HepG2 (cell line): ENCODE data around the gene ZBP1. TPM values are rescaled to one million over a fixed set of nuclear protein-coding genes. Genes with fewer than 3 reads are reported as not detected.

Experiments used
- ATAC-seq: fragments of 200-7000 bp; cut with Tn5 transposase; 3 replicates; pipeline ENCODE4 v1.9.1; 2020; ENCODE audit warnings: mild to moderate bottlenecking, moderate library complexity
- BruUV-seq: library from RNA; stranded (reverse); fragments of 400-500 nt; replicated peaks from 2 replicates; lab custom pipeline; 2021; lab: Mats Ljungman, UMichigan
- CTCF ChIA-PET: fragments of 300-600 bp; formaldehyde crosslinking; extraction: SDS; loops from one replicate; lab custom pipeline; 2021; ENCODE audit warnings: low total read pairs, inconsistent platforms, low intra/inter-chr PET ratio; lab: Yijun Ruan, JAX
- POLR2A ChIA-PET: fragments of 350-600 bp; sonication (Branson Sonifier 250); formaldehyde crosslinking; loops from one replicate; lab custom pipeline; 2020; ENCODE audit warnings: antibody characterized with exemption, inconsistent platforms; lab: Yijun Ruan, JAX
- DNase-seq: peaks from one replicate; pipeline ENCODE4 v3.0.0-alpha.2; 2015; ENCODE audit warnings: low spot score
- FAIRE-seq: peaks from 3 replicates; lab custom pipeline; 2011; peaks lifted over from hg19 to GRCh38; lab: Jason Lieb, UNC
- H2AFZ ChIP-seq: one replicate; pipeline ENCODE4 v1.6.1; 2011; ENCODE audit warnings: low read length, inconsistent platforms
- H3K27ac ChIP-seq: fragments of 300-600 bp; 3 replicates; pipeline ENCODE4 v1.8.0; 2011; ENCODE audit warnings: mixed run types, mild to moderate bottlenecking, mixed read lengths, low read length, inconsistent platforms; ENCODE audit not compliant: insufficient read depth; ENCODE audit errors: extremely low read length
- H3K27me3 ChIP-seq, 2 experiments: fragments of 200-600 bp in 1 of 2; 2 replicates in 1 of 2; 3 replicates in 1 of 2; pipeline versions ENCODE4 v1.6.0 to v1.8.0; 2011; ENCODE audit warnings: low read length in 2 of 2, mild to moderate bottlenecking in 2 of 2, moderate library complexity in 2 of 2, inconsistent platforms in 1 of 2; ENCODE audit not compliant: insufficient read depth in 2 of 2, control insufficient read depth in 1 of 2
- H3K36me3 ChIP-seq, 2 experiments: fragments of 200-600 bp in 1 of 2; replicated peaks in 1 of 2; 2 replicates in 1 of 2; 3 replicates in 1 of 2; pipeline versions ENCODE4 v1.5.1 to v1.8.0; 2011; ENCODE audit warnings: low read length in 2 of 2, inconsistent platforms in 1 of 2; ENCODE audit not compliant: insufficient read depth in 2 of 2, control insufficient read depth in 1 of 2
- H3K4me1 ChIP-seq: 2 replicates; pipeline ENCODE4 v1.5.1; 2012; ENCODE audit warnings: low read length, inconsistent platforms; ENCODE audit not compliant: insufficient read depth
- H3K4me2 ChIP-seq: 2 replicates; pipeline ENCODE4 v1.6.0; 2011; ENCODE audit warnings: low read depth, low read length, inconsistent platforms
- H3K4me3 ChIP-seq, 3 experiments: fragments of 200-600 bp in 1 of 3; sonication (generic), shearing (Covaris generic) in 1 of 3; replicated peaks in 1 of 3; 2 replicates each; pipeline ENCODE4 v1.5.1; 2011 to 2016; ENCODE audit warnings: low read length in 3 of 3, inconsistent platforms in 2 of 3, low read depth in 2 of 3, mild to moderate bottlenecking in 2 of 3, control low read depth in 1 of 3, mixed read lengths in 1 of 3; ENCODE audit not compliant: insufficient read depth in 1 of 3
- H3K79me2 ChIP-seq: one replicate; pipeline ENCODE4 v1.6.1; 2011; ENCODE audit warnings: low read length, inconsistent platforms; ENCODE audit not compliant: insufficient read depth
- H3K9ac ChIP-seq: 2 replicates; pipeline ENCODE4 v1.6.0; 2011; ENCODE audit warnings: mild to moderate bottlenecking, low read depth, low read length, inconsistent platforms; ENCODE audit not compliant: insufficient read depth
- H3K9me3 ChIP-seq: 2 replicates; pipeline ENCODE4 v1.5.1; 2012; ENCODE audit warnings: mild to moderate bottlenecking, low read length
- H4K20me1 ChIP-seq: 2 replicates; pipeline ENCODE4 v1.6.0; 2011; ENCODE audit warnings: inconsistent platforms, mild to moderate bottlenecking, low read length, moderate library complexity; ENCODE audit not compliant: insufficient read depth
- CREB1 ChIP-seq, 2 experiments: fragments of 450-650 bp in 1 of 2; IDR thresholded peaks; 2 replicates each; pipeline ENCODE4 v1.6.1; 2016 to 2017; ENCODE audit warnings: control low read depth in 1 of 2, mild to moderate bottlenecking in 1 of 2, missing compliant biosample characterization in 1 of 2, missing genetic modification characterization in 1 of 2
- DNMT3B ChIP-seq: conservative IDR thresholded peaks from 2 replicates; pipeline ENCODE4 v1.6.1; 2016; ENCODE audit warnings: missing biosample characterization, control low read depth
- FOXA1 ChIP-seq, 2 experiments: fragments of 450-650 bp in 1 of 2; sonication (generic) in 1 of 2; formaldehyde crosslinking in 1 of 2; IDR thresholded peaks; 2 replicates each; pipeline versions ENCODE4 v1.4.0 to v1.6.1; 2016 to 2020; ENCODE audit warnings: missing genetic modification reagents in 1 of 2
- HNRNPK ChIP-seq: fragments of 200-400 bp; formaldehyde crosslinking; IDR thresholded peaks from 2 replicates; pipeline ENCODE4 v1.6.1; 2018; ENCODE audit warnings: low read length, low read depth, moderate library complexity, mild to moderate bottlenecking; ENCODE audit not compliant: poor library complexity, severe bottlenecking
- PHB2 ChIP-seq: fragments of 450-650 bp; IDR thresholded peaks from 2 replicates; pipeline ENCODE4 v1.6.1; 2018; ENCODE audit not compliant: partially characterized antibody
- PTBP1 ChIP-seq: fragments of 200-400 bp; formaldehyde crosslinking; IDR thresholded peaks from 2 replicates; pipeline ENCODE4 v1.6.1; 2018; ENCODE audit warnings: low read length, low read depth; ENCODE audit not compliant: poor library complexity, severe bottlenecking
- RXRB ChIP-seq: IDR thresholded peaks from 2 replicates; pipeline ENCODE4 v1.6.1; 2016; ENCODE audit warnings: borderline replicate concordance, missing genetic modification reagents, missing compliant biosample characterization
- SATB2 ChIP-seq: sonication (generic); formaldehyde crosslinking; IDR thresholded peaks from 2 replicates; pipeline ENCODE4 v1.5.0; 2020; ENCODE audit warnings: missing genetic modification reagents
- SMARCE1 ChIP-seq: fragments of 450-650 bp; IDR thresholded peaks from 2 replicates; pipeline ENCODE4 v1.6.1; 2017; ENCODE audit warnings: borderline replicate concordance
- SOX5 ChIP-seq: IDR thresholded peaks from 2 replicates; pipeline ENCODE4 v1.6.1; 2016; ENCODE audit warnings: borderline replicate concordance
- ZBTB1 ChIP-seq: sonication (generic); formaldehyde crosslinking; IDR thresholded peaks from 2 replicates; pipeline ENCODE4 v1.4.0; 2020; ENCODE audit warnings: missing genetic modification reagents, borderline replicate concordance
- ZFP90 ChIP-seq: sonication (generic); formaldehyde crosslinking; IDR thresholded peaks from 2 replicates; pipeline ENCODE4 v1.8.0; 2022; ENCODE audit warnings: missing genetic modification reagents, mild to moderate bottlenecking, inconsistent platforms, borderline replicate concordance
- ZNF256 ChIP-seq: sonication (generic); formaldehyde crosslinking; conservative IDR thresholded peaks from 2 replicates; pipeline ENCODE4 v1.4.0; 2020; ENCODE audit warnings: missing genetic modification reagents
- ZNF777 ChIP-seq: sonication (generic); formaldehyde crosslinking; IDR thresholded peaks from 2 replicates; pipeline ENCODE4 v1.4.0; 2020; ENCODE audit warnings: missing genetic modification reagents
- WGBS: methylation state at CpG from one replicate; pipeline ENCODE4 v1.1.6; 2017; ENCODE audit warnings: low lambda C conversion rate; 5-methylcytosine and 5-hydroxymethylcytosine counted together
- in situ Hi-C: cut with HindIII; loops from 2 replicates; pipeline ENCODE4 v1.10.0; 2017; ENCODE audit warnings: low pct_unique_long_range_greater_than_20kb; ENCODE audit not compliant: extremely low pct_ligation_motif_present
- intact Hi-C: fragments of 100-400 bp; cut with micrococcal nuclease; formaldehyde crosslinking; loops from one replicate; pipeline ENCODE4 v1.10.0; 2022; ENCODE audit not compliant: unreplicated experiment
- polyA plus RNA-seq, 8 experiments: library from polyadenylated mRNA; depleted of rRNA in 3 of 8; stranded (reverse) in 7 of 8; unstranded in 1 of 8; fragments of >200 nt; fragmentation: Illumina TruSeq in 4 of 8; extraction: Trizol in 4 of 8; gene quantifications; 2 replicates each; pipeline versions ENCODE4 v1.2.1 to v1.2.3, GENCODE V29; 2011 to 2016; ENCODE audit warnings: low read depth in 4 of 8, missing spikeins in 1 of 8, mixed read lengths in 1 of 8; ENCODE audit not compliant: insufficient read depth in 1 of 8
- total RNA-seq, 5 experiments: library from RNA; depleted of rRNA; stranded (reverse); fragments of >200 nt; fragmentation: Illumina TruSeq; extraction: Trizol; gene quantifications; 2 replicates each; pipeline ENCODE4 v1.2.3, GENCODE V29; 2016; ENCODE audit warnings: low read depth in 1 of 5
- TF ChIP-seq, protein P1 (sequence below): sonication (generic); formaldehyde crosslinking; IDR thresholded peaks from 2 replicates; pipeline ENCODE4 v1.4.0; 2020; ENCODE audit warnings: mild to moderate bottlenecking, missing genetic modification reagents
- TF ChIP-seq, protein P2 (sequence below): sonication (generic); formaldehyde crosslinking; IDR thresholded peaks from 2 replicates; pipeline ENCODE4 v1.8.1; 2022; ENCODE audit warnings: low read depth, mild to moderate bottlenecking, missing genetic modification reagents

The ZBP1 gene
- total and polyA plus RNA-seq, 2 of the 13 experiments (the other 11 are each of a cell fraction or from before 2014, with no cell fraction given) = not detected

DNA sequence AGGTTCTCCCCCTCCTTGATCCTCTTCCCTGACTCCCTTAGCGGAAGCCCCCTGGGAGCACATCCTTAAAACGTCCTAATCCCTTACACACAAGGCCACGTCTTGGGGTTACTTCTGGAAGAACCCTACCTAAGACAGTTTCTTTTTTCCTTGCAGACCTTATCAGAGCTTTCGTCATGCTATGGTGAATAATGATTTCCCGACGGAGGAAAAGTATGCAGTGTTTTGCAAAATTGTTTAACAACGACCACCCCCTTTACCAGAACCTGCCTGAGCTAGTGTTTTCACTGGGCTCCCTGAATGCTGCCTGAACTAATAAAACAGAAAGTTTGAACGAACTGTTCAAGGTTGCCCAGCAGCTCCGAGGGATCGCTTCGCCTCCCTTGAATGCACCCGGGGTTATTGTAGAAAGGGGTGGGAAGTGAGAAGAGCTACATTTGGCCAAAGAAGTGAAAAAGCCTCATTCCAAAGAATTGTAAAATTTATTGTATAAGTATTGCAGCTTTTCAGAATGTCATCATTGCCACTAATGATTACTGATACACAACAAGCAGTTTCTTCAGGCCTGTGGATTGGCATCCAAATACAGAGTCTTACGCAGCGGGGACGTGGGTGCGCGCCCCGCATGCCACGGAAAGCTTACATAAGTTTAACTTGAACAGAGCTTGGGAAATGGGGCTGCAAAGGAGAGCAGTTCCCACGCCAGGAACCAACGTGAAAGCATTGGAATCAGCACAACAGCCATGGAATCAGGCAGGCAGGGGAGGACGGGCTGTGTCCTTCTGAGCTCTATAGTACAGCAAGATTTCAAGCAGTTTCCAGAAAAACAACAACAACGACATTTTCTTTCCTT is 27.9 kb upstream of the ZBP1 start:
- Histone ChIP-seq H4K20me1 (no peaks in the 10 kb centered on the region), H2AFZ (no peak overlapping the region), H3K4me3 (no peak overlapping the region), H3K79me2 (no peaks in the 10 kb centered on the region), H3K4me1 (no peaks in the 10 kb centered on the region), H3K27me3 (peaks cover 21 to 64% of the 10 kb centered on the region in 2 experiments), H3K27ac (no peak overlapping the region), H3K36me3 (no peaks in the 10 kb centered on the region), H3K9ac (no peak overlapping the region), H3K9me3 (no peaks in the 10 kb centered on the region), H3K4me2 (no peak overlapping the region)
- CTCF ChIA-PET = no interaction called here
- in situ Hi-C loops = no loop called here
- no TSS peak for BruUV-seq
- DNase-seq = no peak
- ATAC-seq = no peak
- FAIRE-seq = no peak
- intact Hi-C loops = no loop called here
- 30% methylated on average over 23 of the region's 23 CpGs for WGBS
- TF ChIP-seq ZNF256 (CRISPR knock-in tag) = no peak
- TF ChIP-seq, protein P1, sequence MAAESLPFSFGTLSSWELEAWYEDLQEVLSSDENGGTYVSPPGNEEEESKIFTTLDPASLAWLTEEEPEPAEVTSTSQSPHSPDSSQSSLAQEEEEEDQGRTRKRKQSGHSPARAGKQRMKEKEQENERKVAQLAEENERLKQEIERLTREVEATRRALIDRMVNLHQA (CRISPR knock-in tag) = no peak
- TF ChIP-seq DNMT3B (CRISPR knock-in tag) = no peak
- TF ChIP-seq SOX5 (CRISPR knock-in tag) = no peak
- TF ChIP-seq FOXA1 (IDR thresholded peaks at IDR 0.05) = no peak
- no peak for TF ChIP-seq FOXA1 (CRISPR knock-in tag; IDR thresholded peaks at IDR 0.05)
- no peak for TF ChIP-seq HNRNPK
- TF ChIP-seq PTBP1 = no peak
- TF ChIP-seq SMARCE1 = no peak
- TF ChIP-seq ZBTB1 (CRISPR knock-in tag) = no peak
- TF ChIP-seq CREB1 (IDR thresholded peaks at IDR 0.05) = no peak
- no peak for TF ChIP-seq CREB1 (CRISPR knock-in tag; IDR thresholded peaks at IDR 0.05)
- TF ChIP-seq ZNF777 = no peak
- TF ChIP-seq ZFP90 (CRISPR knock-in tag) = no peak
- TF ChIP-seq RXRB (CRISPR knock-in tag) = no peak
- TF ChIP-seq, protein P2, sequence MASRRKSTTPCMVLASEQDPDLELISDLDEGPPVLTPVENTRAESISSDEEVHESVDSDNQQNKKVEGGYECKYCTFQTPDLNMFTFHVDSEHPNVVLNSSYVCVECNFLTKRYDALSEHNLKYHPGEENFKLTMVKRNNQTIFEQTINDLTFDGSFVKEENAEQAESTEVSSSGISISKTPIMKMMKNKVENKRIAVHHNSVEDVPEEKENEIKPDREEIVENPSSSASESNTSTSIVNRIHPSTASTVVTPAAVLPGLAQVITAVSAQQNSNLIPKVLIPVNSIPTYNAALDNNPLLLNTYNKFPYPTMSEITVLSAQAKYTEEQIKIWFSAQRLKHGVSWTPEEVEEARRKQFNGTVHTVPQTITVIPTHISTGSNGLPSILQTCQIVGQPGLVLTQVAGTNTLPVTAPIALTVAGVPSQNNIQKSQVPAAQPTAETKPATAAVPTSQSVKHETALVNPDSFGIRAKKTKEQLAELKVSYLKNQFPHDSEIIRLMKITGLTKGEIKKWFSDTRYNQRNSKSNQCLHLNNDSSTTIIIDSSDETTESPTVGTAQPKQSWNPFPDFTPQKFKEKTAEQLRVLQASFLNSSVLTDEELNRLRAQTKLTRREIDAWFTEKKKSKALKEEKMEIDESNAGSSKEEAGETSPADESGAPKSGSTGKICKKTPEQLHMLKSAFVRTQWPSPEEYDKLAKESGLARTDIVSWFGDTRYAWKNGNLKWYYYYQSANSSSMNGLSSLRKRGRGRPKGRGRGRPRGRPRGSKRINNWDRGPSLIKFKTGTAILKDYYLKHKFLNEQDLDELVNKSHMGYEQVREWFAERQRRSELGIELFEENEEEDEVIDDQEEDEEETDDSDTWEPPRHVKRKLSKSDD (CRISPR knock-in tag) = no peak
- no peak for TF ChIP-seq SATB2 (CRISPR knock-in tag)
- TF ChIP-seq PHB2 = no peak
- TF ChIP-seq, all 625 proteins: peak for 0
- POLR2A ChIA-PET = no interaction called here
